Measurements from ENCODE around the gene IGFN1.
"Not testable (repeated sequence)": the region's sequence is repeated elsewhere in the genome, so short reads cannot be mapped to it uniquely, and the experiment has no call there.

The IGFN1 gene

DNA sequence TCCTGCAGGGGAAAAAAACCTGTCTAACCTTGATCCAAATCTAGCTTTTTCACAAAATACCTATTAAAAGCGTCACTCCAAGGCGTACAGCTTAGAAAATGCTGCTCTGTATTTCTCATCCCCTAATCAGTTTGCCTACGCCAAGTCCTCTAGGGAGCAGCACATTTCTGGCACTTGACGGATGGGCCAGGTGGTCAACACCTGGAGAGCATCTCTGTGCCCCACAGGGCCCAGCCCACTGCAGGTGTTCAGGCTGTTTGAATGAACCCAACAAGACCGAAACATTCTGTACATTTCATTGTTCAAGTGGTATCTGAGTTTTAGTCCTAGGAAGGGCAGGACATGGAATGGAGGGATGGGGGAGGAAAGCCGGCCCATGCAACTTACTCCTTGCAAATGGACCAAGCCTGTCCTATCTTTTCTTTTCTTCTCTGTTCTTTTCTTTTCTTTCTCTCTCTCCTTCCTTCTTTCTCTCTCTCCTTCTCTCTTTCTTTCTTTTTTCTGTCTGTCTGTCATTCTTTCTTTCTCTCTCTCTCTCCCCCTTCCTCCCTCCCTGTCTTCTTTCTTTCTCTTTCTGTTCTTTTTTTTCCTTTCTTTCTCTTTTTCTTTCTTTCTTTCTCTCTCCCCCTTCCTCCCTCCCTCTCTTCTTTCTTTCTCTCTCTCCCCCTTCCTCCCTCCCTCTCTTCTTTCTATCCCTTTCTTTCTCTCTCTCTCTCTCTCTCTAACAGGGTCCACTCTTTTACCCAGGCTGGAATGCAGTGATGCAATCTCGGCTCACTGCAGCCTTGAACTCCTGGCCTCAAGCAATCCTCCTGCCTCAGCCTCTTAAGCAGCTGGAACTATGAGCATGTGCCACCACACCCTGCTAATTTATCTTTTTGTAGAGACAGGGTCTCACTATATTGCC, 29.1 kb downstream of the IGFN1 start:
- no peak for DNase-seq

GRCh38 chr1:201220388-201220715, 29.7 kb downstream of the IGFN1 start:
- no peak for DNase-seq

DNA sequence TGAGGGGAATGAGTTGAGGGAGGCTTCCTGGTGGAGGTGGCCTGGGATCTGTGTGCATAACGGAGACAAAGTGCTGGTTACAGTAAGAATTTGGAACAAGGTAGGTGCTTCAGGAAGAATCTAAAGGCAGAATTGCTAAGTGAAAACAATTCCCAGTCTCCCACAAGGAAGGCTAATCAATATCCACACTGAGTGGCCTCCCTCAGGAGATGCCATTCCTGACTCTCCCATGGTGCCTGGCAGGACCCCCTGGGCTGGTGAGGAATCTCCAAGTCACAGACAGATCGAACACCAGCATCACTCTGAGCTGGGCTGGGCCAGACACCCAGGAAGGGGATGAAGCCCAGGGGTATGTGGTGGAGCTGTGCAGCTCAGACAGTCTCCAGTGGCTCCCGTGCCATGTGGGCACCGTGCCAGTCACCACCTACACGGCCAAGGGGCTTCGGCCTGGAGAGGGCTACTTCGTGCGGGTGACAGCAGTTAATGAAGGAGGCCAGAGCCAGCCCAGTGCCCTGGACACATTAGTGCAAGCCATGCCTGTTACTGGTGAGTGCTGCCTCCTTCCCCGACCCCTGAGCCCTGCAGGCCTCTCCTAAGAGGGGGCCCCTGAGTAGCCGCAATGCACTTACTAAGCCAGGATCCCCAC, 30.7 kb downstream of the IGFN1 start:
- DNase-seq = no peak

DNA sequence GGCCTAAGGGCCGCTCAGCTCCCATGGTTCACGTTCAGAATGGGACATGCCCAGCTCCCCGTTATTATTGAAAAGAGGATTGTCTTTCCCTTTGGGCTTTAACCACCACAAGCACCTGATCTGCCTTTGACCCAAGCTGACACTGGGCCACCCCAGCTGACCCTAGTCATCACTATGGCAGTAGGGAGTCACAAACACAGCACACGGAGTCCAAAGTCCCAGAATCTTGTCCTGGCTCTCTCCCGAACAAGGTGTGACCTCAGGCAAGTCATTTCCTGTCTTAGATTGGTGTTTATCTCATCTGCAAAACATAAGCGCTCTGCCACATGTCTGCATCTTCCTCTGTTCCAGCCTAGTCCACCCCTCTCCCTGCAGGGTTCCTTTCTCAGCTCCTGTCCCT, 31.5 kb downstream of the IGFN1 start:
- no peak for DNase-seq

DNA sequence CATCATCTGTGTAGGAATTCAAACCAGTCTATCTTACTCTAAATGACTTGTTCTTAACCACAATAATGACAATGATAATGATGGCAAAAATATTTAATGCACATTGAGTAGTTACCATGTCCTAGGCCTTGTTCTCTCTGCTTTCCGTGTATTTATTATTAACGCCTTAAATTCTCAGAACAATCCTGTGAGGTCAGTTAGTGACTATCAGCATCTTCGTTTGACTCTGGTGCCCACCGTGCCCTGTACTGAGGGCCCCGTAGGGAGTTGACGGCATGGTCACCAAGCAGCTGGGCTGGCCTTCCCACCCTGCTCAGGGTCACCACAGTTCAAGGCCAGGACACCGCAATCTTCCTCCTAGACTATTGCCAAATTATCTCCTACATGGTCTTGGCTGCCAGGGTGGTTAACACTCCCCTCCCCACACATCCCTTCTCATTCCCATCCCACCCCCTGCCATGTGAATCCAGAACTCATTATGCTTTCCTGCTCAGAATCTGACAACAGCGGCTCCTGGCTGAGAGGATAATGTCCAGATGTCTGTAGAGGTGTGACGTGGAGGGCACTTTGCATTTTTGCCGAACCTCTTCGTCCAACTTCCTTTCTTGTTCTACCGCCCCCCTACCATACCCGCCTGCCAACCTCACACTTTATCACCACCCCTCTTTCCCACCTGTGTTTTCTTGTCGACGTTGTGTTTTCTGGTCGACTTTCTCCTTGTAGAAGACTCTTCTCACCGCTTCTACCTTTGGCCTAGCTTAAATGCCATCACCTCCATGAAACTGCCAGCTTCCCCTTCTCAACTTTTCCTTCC, 33.4 kb downstream of the IGFN1 start:
- no peak for DNase-seq

- DNase-seq = no peak
These were observed 34.2 kb downstream of the IGFN1 start for GRCh38 chr1:201224666-201225370.

DNA sequence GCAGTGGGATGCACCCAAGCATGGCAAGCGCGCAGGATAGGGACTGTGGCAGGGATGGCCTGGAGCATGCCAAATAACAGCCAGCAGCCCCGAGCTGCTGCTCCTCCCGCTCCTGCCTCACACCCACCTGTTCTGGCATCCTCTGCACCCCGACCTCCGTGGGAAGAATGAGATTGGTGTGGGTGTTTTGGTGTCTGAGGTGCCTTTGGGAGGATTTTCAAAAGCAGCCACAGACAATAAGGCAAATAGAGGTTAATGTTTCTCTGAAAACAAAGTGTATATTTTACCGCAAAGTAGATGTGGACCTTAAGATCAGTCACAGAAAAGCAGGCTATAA, 35.5 kb downstream of the IGFN1 start:
- no peak for DNase-seq

DNA sequence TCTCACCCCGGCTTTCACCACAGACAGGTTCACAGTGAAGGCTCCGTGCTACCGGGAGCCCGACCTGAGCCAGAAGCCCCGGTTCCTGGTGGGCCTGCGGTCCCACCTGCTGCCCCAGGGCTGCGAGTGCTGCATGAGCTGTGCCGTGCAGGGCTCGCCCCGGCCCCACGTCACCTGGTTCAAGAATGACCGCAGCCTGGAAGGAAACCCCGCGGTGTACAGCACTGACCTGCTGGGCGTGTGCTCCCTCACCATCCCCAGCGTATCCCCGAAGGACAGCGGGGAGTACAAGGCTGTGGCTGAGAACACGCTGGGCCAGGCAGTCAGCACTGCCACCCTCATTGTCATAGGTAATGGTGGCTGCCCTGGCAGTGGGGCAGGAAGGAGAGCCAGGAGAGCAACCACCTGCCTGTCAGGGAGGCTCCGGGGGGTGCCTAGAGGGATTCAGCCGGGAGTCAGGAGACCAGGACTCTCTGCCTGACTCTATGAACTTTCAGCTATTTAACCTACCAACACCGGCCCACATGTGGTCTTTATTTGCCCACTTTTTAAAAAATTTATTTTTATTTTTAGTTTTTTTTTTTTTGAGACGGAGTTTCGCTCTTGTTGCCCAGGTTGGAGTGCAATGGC, 36.4 kb downstream of the IGFN1 start:
- DNase-seq = no peak

GRCh38 chr1:201228011-201228983, 37.7 kb downstream of the IGFN1 start:
- no peak for DNase-seq

- no peak for DNase-seq
These were observed 38.5 kb downstream of the IGFN1 start for GRCh38 chr1:201229095-201229494.

DNA sequence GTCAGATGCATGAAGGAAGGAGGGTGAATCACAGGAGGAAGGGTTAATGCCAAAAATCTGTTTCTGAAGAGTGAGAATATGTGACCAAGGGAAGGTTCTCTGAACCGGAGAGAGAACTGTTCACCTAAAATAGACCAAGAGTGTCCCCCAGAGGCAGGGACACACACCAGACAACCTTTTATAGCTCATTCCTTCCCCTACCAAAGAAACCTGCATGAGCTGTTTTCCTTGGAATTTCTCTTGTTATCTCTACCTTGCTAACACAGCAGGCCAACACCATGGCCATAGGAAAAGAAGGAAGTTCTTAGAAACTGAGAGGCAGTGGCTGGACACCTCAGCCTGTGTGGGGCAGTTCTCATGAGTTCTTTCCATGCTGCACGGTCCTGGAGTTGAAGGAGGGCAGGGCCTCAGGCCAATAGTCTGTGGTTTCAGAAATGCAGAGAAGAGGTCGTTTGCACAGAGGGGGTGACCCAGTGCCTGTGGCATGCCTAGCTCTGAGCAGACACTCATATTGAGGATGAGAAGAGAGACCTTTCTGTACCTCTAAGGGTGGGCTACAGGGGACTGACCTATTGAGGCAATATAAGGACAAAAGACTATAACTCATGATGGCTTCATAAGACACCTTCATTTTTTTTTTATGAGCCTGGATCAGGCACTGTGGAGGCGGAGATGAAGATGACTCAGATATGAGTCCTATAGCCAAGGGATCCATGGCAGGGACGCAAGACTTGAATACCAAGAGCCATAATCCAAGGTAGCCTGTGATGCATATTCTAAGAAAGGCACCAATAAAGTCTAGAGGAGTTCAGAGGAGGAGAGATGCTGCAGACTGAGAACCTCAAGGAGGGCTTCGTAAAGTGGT, 39.4 kb downstream of the IGFN1 start:
- no peak for DNase-seq

DNA sequence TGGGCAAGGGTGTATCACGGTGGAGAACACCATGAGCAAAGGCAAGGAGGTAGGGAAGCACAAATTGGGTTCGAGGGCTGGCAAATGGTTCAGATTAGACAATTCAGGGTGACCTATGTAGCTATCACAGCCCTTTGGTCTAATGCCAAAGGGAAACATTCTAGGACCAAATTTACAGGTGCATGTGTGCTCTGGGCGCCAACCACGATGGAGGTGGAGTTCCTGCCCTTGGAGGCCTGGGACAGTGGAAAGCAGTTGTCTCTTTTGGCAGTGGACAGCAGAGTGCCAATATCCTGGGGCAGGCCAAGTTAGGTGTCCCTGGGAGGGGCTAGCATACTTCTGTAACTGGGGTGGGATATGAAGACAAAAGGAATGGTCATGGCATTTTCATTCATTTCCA, 40.1 kb downstream of the IGFN1 start:
- no peak for DNase-seq

GRCh38 chr1:201239646-201240045, 49.0 kb downstream of the IGFN1 start:
- DNase-seq = not testable (repeated sequence)

- DNase-seq = no peak
These were observed 49.5 kb downstream of the IGFN1 start for GRCh38 chr1:201240171-201240570.

GRCh38 chr1:201241736-201242135, 51.1 kb downstream of the IGFN1 start:
- DNase-seq = no peak

DNA sequence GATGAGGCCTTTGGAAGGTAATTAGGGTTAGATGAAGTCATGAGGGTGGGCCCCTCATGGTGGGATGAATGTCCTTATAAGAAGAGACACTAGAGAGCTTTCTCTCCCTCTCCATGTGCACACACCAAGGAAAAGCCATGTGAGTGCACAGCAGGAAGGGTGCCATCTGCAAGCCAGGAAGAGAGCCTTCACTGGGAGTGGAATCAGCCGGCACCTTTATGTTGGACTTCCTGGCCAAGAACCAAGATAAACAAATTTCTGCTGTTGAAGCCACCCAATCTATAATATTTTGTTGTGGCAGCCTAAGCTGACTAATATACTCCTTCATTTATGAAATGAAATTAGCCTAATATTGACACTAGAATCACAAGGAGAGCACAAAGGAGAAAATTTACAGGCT, 54.5 kb downstream of the IGFN1 start:
- DNase-seq = no peak

- no peak for DNase-seq
These were observed 58.3 kb downstream of the IGFN1 start for GRCh38 chr1:201248721-201249559.

DNA sequence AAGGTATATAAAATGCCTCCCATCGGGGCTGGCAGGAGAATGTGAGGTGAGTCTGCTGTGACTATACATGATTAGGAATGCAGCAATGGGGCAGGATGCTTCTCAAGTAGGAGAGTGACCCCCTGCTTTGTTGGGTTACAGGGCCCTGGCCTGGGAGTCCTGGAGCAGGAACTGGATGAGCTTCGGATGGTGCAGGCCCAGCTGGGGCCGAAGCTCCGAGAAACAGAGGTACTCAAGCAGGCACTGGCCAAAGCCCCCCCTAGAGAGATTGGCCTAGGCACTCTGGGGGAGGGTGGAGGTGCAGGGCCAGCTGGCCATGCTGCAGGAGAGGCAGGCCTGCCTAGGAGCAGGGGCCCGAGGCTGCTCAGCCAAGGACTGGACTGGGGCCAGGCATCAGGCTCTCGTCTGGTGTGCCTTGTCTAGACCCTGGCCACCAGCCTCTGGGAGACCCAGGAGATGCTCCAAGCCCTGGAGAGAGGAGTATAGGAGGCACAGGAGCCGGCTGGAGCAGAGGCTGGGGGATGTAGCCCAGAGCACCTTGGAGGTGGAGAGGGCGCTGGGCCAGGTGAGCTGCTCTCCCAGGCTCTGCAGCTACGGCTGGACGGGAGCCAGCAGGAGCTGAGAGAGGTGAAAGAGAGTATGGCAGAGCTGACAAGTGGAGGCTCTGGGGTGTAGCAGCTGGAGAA, 59.8 kb downstream of the IGFN1 start:
- DNase-seq = no peak

DNA sequence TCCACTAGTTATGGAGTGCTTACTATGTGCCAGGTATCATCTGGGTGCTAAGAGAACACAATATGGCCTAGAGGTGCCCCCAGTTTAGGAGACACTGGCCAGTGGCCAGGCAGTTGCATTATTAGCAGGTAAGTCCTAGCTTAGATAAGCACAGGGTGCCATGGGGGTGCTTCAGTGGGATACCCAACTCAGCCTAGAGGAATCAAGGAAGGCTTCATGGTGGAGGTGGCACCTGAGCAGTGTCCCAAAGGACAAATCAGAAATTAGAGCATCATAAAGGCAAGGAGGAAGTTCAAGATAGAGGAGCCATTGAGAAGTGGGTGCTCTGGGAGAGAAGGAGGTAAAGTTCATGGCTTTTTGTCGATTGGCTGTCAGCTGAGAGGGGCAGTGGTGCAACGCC, 60.8 kb downstream of the IGFN1 start:
- DNase-seq = no peak
